OCI-LY7 (cell line): ENCODE data around the gene CAMKV.

ENCODE experiments used
- EZH2phosphoT487 ChIP-seq: fragments of 200-600 bp; sonication (generic); IDR thresholded peaks from 2 replicates; pipeline ENCODE4 v1.6.1; 2018; ENCODE audit warnings: low read depth, borderline replicate concordance, mild to moderate bottlenecking, mixed run types, antibody characterized with exemption, low read length, moderate library complexity, mixed read lengths
- TF ChIP-seq, protein P1 (sequence below): fragments of 200-600 bp; sonication (generic); conservative IDR thresholded peaks from 2 replicates; pipeline ENCODE4 v1.5.1; 2014; ENCODE audit warnings: mild to moderate bottlenecking, antibody characterized with exemption, low read length, moderate library complexity, mixed read lengths

DNA sequence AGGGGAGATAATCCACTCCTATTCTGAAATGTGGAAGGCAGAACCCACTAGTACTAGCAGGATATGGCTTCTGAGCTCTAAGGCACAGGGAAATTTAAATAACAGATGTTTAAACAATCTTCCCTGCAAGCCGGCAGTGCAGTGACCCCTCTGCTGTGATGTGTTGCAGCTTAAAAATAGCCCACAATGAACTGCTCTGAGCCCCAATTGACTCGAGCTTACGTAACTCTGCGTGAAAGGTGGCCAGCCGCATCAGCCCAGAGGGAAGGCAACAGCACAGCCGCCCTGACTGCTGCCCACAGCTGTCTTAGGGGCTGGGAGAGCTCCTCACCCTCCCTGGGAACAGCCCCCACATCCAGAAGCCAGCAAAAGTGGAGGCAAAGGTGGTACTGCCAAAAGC is 12.5 kb upstream of the CAMKV start:
- TF ChIP-seq, protein P1, sequence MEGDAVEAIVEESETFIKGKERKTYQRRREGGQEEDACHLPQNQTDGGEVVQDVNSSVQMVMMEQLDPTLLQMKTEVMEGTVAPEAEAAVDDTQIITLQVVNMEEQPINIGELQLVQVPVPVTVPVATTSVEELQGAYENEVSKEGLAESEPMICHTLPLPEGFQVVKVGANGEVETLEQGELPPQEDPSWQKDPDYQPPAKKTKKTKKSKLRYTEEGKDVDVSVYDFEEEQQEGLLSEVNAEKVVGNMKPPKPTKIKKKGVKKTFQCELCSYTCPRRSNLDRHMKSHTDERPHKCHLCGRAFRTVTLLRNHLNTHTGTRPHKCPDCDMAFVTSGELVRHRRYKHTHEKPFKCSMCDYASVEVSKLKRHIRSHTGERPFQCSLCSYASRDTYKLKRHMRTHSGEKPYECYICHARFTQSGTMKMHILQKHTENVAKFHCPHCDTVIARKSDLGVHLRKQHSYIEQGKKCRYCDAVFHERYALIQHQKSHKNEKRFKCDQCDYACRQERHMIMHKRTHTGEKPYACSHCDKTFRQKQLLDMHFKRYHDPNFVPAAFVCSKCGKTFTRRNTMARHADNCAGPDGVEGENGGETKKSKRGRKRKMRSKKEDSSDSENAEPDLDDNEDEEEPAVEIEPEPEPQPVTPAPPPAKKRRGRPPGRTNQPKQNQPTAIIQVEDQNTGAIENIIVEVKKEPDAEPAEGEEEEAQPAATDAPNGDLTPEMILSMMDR, result no peak
- TF ChIP-seq EZH2phosphoT487, result no peak
